GM10266 (cell line): ENCODE results near the gene PRELID3B.

Experiments used
- DNase-seq: peaks from one replicate; pipeline ENCODE4 v3.0.0; 2012; ENCODE audit errors: extremely low spot score
- TF ChIP-seq, protein P1 (sequence below): IDR thresholded peaks from 2 replicates; pipeline ENCODE4 v1.5.1; 2012; ENCODE audit warnings: mild to moderate bottlenecking, low read depth; ENCODE audit not compliant: control insufficient read depth, insufficient read depth; ENCODE audit errors: missing control alignments

Gene PRELID3B

DNA sequence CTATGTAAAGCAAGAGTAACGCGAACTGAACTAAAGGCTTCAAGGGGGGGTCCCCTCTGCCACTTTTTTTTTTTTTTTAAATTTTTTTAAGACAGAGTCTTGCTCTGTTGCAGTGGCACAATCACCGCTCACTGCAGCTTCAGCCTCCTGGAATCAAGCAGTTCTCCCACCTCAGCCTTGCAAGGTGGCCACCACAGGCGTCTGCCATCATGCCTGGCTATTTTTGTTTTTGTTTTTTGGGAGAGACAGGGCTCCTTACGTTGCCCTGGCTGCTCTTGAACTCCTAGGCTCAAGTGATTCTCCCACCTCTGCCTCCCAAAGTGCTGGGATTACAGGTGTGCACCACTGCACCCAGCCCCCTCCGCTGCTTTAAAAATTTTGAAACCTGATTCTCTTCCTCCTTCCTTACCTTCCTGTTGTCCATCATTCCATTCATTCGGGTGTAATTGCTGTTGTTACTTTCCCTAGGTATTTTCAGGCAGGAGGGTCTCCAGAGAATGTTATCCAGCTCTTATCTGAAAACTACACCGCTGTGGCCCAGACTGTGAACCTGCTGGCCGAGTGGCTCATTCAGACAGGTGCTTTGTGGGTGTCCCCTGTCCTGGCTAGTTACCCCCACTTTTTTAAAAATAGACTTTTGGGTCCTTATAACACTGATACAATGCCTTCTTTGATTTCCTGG lies 56.2 kb downstream of the PRELID3B start:
- no peak for DNase-seq
- TF ChIP-seq, protein P1, sequence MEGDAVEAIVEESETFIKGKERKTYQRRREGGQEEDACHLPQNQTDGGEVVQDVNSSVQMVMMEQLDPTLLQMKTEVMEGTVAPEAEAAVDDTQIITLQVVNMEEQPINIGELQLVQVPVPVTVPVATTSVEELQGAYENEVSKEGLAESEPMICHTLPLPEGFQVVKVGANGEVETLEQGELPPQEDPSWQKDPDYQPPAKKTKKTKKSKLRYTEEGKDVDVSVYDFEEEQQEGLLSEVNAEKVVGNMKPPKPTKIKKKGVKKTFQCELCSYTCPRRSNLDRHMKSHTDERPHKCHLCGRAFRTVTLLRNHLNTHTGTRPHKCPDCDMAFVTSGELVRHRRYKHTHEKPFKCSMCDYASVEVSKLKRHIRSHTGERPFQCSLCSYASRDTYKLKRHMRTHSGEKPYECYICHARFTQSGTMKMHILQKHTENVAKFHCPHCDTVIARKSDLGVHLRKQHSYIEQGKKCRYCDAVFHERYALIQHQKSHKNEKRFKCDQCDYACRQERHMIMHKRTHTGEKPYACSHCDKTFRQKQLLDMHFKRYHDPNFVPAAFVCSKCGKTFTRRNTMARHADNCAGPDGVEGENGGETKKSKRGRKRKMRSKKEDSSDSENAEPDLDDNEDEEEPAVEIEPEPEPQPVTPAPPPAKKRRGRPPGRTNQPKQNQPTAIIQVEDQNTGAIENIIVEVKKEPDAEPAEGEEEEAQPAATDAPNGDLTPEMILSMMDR = no peak

DNA sequence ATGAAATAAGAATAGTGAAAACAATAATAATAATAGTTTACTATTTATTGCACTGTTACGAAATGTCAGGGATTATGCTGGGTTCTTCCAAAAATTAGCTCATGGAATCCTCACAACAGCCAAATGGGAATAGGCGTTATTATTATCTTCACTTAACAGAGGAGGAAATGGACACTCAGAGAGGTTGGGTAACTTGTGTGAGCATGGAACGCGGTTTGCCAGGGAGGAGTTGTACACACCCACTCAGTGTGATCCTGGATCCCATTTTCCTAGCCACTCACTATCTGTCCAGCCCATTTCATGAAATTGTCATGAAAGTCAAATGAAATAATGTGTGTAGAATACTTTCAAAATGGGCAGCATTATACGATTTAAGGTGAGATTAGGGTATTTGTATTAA lies 56.9 kb downstream of the PRELID3B start:
- DNase-seq = no peak
- TF ChIP-seq, protein P1 = no peak

DNA sequence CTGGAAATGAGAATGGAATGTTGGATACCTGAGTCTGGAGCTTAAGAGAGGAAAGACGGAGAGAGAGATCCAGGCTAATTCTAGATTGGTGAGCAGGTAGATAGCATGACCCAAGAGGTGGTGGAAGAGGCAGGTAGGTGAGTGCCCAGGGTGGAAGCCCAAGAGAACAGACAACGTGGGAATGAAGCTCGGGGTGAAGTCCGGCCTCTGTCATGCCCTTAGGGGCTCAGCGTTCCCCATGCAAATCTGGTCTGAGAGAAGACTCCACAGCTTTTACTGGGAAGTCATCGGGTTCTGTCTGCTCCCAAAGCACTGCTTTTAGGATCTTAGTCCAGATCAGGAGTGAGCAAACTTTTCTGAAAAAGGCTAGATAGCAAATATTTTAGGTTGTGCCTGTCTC lies 57.9 kb downstream of the PRELID3B start:
- no peak for DNase-seq
- TF ChIP-seq, protein P1 = no peak
